HepG2 (cell line): ENCODE measurements around the gene CELF4. TPM values are rescaled to one million over a fixed set of nuclear protein-coding genes. Genes with fewer than 3 reads are reported as not detected.

Source experiments
- ATAC-seq: fragments of 200-7000 bp; cut with Tn5 transposase; 3 replicates; pipeline ENCODE4 v1.9.1; 2020; ENCODE audit warnings: mild to moderate bottlenecking, moderate library complexity
- BruUV-seq: library from RNA; stranded (reverse); fragments of 400-500 nt; replicated peaks from 2 replicates; lab custom pipeline; 2021; lab: Mats Ljungman, UMichigan
- CTCF ChIA-PET: fragments of 300-600 bp; formaldehyde crosslinking; extraction: SDS; loops from one replicate; lab custom pipeline; 2021; ENCODE audit warnings: low total read pairs, inconsistent platforms, low intra/inter-chr PET ratio; lab: Yijun Ruan, JAX
- POLR2A ChIA-PET: fragments of 350-600 bp; sonication (Branson Sonifier 250); formaldehyde crosslinking; loops from one replicate; lab custom pipeline; 2020; ENCODE audit warnings: antibody characterized with exemption, inconsistent platforms; lab: Yijun Ruan, JAX
- DNase-seq: peaks from one replicate; pipeline ENCODE4 v3.0.0-alpha.2; 2015; ENCODE audit warnings: low spot score
- FAIRE-seq: peaks from 3 replicates; lab custom pipeline; 2011; peaks lifted over from hg19 to GRCh38; lab: Jason Lieb, UNC
- H2AFZ ChIP-seq: one replicate; pipeline ENCODE4 v1.6.1; 2011; ENCODE audit warnings: low read length, inconsistent platforms
- H3K27ac ChIP-seq: fragments of 300-600 bp; 3 replicates; pipeline ENCODE4 v1.8.0; 2011; ENCODE audit warnings: mixed run types, mild to moderate bottlenecking, mixed read lengths, low read length, inconsistent platforms; ENCODE audit not compliant: insufficient read depth; ENCODE audit errors: extremely low read length
- H3K27me3 ChIP-seq, 2 experiments: fragments of 200-600 bp in 1 of 2; 2 replicates in 1 of 2; 3 replicates in 1 of 2; pipeline versions ENCODE4 v1.6.0 to v1.8.0; 2011; ENCODE audit warnings: low read length in 2 of 2, mild to moderate bottlenecking in 2 of 2, moderate library complexity in 2 of 2, inconsistent platforms in 1 of 2; ENCODE audit not compliant: insufficient read depth in 2 of 2, control insufficient read depth in 1 of 2
- H3K36me3 ChIP-seq, 2 experiments: fragments of 200-600 bp in 1 of 2; replicated peaks in 1 of 2; 2 replicates in 1 of 2; 3 replicates in 1 of 2; pipeline versions ENCODE4 v1.5.1 to v1.8.0; 2011; ENCODE audit warnings: low read length in 2 of 2, inconsistent platforms in 1 of 2; ENCODE audit not compliant: insufficient read depth in 2 of 2, control insufficient read depth in 1 of 2
- H3K4me1 ChIP-seq: 2 replicates; pipeline ENCODE4 v1.5.1; 2012; ENCODE audit warnings: low read length, inconsistent platforms; ENCODE audit not compliant: insufficient read depth
- H3K4me2 ChIP-seq: 2 replicates; pipeline ENCODE4 v1.6.0; 2011; ENCODE audit warnings: low read depth, low read length, inconsistent platforms
- H3K4me3 ChIP-seq, 3 experiments: fragments of 200-600 bp in 1 of 3; sonication (generic), shearing (Covaris generic) in 1 of 3; replicated peaks in 1 of 3; 2 replicates each; pipeline ENCODE4 v1.5.1; 2011 to 2016; ENCODE audit warnings: low read length in 3 of 3, inconsistent platforms in 2 of 3, low read depth in 2 of 3, mild to moderate bottlenecking in 2 of 3, control low read depth in 1 of 3, mixed read lengths in 1 of 3; ENCODE audit not compliant: insufficient read depth in 1 of 3
- H3K79me2 ChIP-seq: one replicate; pipeline ENCODE4 v1.6.1; 2011; ENCODE audit warnings: low read length, inconsistent platforms; ENCODE audit not compliant: insufficient read depth
- H3K9ac ChIP-seq: 2 replicates; pipeline ENCODE4 v1.6.0; 2011; ENCODE audit warnings: mild to moderate bottlenecking, low read depth, low read length, inconsistent platforms; ENCODE audit not compliant: insufficient read depth
- H3K9me3 ChIP-seq: 2 replicates; pipeline ENCODE4 v1.5.1; 2012; ENCODE audit warnings: mild to moderate bottlenecking, low read length
- H4K20me1 ChIP-seq: 2 replicates; pipeline ENCODE4 v1.6.0; 2011; ENCODE audit warnings: inconsistent platforms, mild to moderate bottlenecking, low read length, moderate library complexity; ENCODE audit not compliant: insufficient read depth
- CBX1 ChIP-seq: IDR thresholded peaks from one replicate; pipeline ENCODE4 v1.6.1; 2016; ENCODE audit warnings: antibody characterized with exemption, low read depth
- KAT8 ChIP-seq: IDR thresholded peaks from 2 replicates; pipeline ENCODE4 v1.6.1; 2016; ENCODE audit warnings: missing genetic modification reagents, missing compliant biosample characterization
- KDM6A ChIP-seq: IDR thresholded peaks from 2 replicates; pipeline ENCODE4 v1.6.1; 2016; ENCODE audit warnings: low read depth
- KLF6 ChIP-seq: IDR thresholded peaks from 2 replicates; pipeline ENCODE4 v1.8.0; 2016; ENCODE audit warnings: missing biosample characterization, missing genetic modification reagents
- MAFF ChIP-seq: IDR thresholded peaks from 2 replicates; pipeline ENCODE4 v1.6.1; 2011; ENCODE audit warnings: low read depth, low read length, improper control_type of control experiment
- ONECUT2 ChIP-seq: sonication (generic); formaldehyde crosslinking; IDR thresholded peaks from 2 replicates; pipeline ENCODE4 v1.4.0; 2020; ENCODE audit warnings: missing genetic modification reagents
- SCMH1 ChIP-seq: sonication (generic); formaldehyde crosslinking; IDR thresholded peaks from 2 replicates; pipeline ENCODE4 v1.9.0; 2021; ENCODE audit warnings: missing genetic modification reagents, mild to moderate bottlenecking, borderline replicate concordance
- ZNF367 ChIP-seq: sonication (generic); formaldehyde crosslinking; IDR thresholded peaks from 2 replicates; pipeline ENCODE4 v1.4.0; 2020; ENCODE audit warnings: missing genetic modification reagents, borderline replicate concordance
- ZNF432 ChIP-seq: sonication (generic); formaldehyde crosslinking; IDR thresholded peaks from 2 replicates; pipeline ENCODE4 v1.5.0; 2020; ENCODE audit warnings: missing genetic modification reagents, mild to moderate bottlenecking, borderline replicate concordance
- ZNF570 ChIP-seq: sonication (generic); formaldehyde crosslinking; IDR thresholded peaks from 2 replicates; pipeline ENCODE4 v1.4.0; 2020; ENCODE audit warnings: mild to moderate bottlenecking, missing genetic modification reagents, borderline replicate concordance
- ZNF768 ChIP-seq: sonication (generic); formaldehyde crosslinking; IDR thresholded peaks from 2 replicates; pipeline ENCODE4 v1.4.0; 2020; ENCODE audit warnings: missing genetic modification reagents
- whole genome bisulfite sequencing: methylation state at CpG from one replicate; pipeline ENCODE4 v1.1.6; 2017; ENCODE audit warnings: low lambda C conversion rate; 5-methylcytosine and 5-hydroxymethylcytosine counted together
- in situ Hi-C: cut with HindIII; loops from 2 replicates; pipeline ENCODE4 v1.10.0; 2017; ENCODE audit warnings: low pct_unique_long_range_greater_than_20kb; ENCODE audit not compliant: extremely low pct_ligation_motif_present
- intact Hi-C: fragments of 100-400 bp; cut with micrococcal nuclease; formaldehyde crosslinking; loops from one replicate; pipeline ENCODE4 v1.10.0; 2022; ENCODE audit not compliant: unreplicated experiment
- polyA plus RNA-seq, 8 experiments: library from polyadenylated mRNA; depleted of rRNA in 3 of 8; stranded (reverse) in 7 of 8; unstranded in 1 of 8; fragments of >200 nt; fragmentation: Illumina TruSeq in 4 of 8; extraction: Trizol in 4 of 8; gene quantifications; 2 replicates each; pipeline versions ENCODE4 v1.2.1 to v1.2.3, GENCODE V29; 2011 to 2016; ENCODE audit warnings: low read depth in 4 of 8, missing spikeins in 1 of 8, mixed read lengths in 1 of 8; ENCODE audit not compliant: insufficient read depth in 1 of 8
- total RNA-seq, 5 experiments: library from RNA; depleted of rRNA; stranded (reverse); fragments of >200 nt; fragmentation: Illumina TruSeq; extraction: Trizol; gene quantifications; 2 replicates each; pipeline ENCODE4 v1.2.3, GENCODE V29; 2016; ENCODE audit warnings: low read depth in 1 of 5
- TF ChIP-seq, protein P1 (sequence below), 2 experiments: IDR thresholded peaks; 2 replicates each; pipeline ENCODE4 v1.6.1; 2011 to 2012; ENCODE audit warnings: low read length in 2 of 2, borderline replicate concordance in 1 of 2, low read depth in 1 of 2, mild to moderate bottlenecking in 1 of 2, moderate library complexity in 1 of 2
- TF ChIP-seq, protein P2 (sequence below): sonication (generic); formaldehyde crosslinking; IDR thresholded peaks from 2 replicates; pipeline ENCODE4 v1.5.1; 2020; ENCODE audit warnings: missing genetic modification reagents, mild to moderate bottlenecking, borderline replicate concordance
- TF ChIP-seq, protein P3 (sequence below): sonication (generic); formaldehyde crosslinking; IDR thresholded peaks from 2 replicates; pipeline ENCODE4 v1.4.0; 2020; ENCODE audit warnings: missing genetic modification reagents

CELF4 gene
- total and polyA plus RNA-seq, 2 of the 13 experiments (the other 11 are each of a cell fraction or from before 2014, with no cell fraction given), result not detected

DNA sequence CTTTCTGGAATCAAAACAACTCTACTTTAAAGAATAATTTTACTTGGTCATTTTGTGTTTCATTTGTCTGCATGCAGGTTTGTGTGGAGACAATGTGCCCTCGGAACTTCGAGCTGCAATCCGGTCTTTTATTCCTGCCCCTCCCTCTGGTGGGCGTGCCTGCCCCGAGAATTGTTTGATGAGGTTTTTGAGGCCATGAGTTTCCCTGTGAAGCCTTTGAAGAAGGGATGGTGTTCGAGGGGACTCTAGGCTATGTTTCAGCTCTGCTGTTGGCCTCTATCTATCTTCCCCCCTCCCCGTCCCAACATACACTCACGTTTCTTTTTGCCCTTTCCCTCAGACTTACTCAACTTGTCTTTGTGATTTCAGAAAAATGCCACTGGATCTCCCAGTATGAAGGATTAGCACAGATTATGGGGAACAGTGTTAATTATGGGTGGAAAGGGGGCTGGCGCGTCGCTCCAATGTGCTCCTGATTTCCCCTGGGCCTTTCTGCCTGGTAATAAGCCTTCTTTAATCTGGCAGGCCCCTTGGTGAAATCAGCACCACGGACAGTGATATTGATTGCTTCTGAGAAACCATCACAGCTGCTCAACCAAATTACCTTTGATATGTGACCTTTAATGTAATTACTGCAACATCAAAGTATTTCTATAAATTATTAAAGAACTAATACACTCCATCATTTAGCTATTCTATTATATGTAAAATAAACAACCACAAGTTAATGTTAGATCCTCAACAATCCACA lies 82.2 kb downstream of the CELF4 start:
- H3K4me1 ChIP-seq, result no peaks in the 10 kb centered on the region
- H3K9ac ChIP-seq, result no peak overlapping the region
- CTCF ChIA-PET, result no interaction called here
- H3K79me2 ChIP-seq, result no peaks in the 10 kb centered on the region
- in situ Hi-C loops (loop anchor here (25.0 kb wide), 1 partner anchor 546 kb away; no protein-coding TSS in a partner anchor), intact Hi-C loops (loop anchor here (10.0 kb wide), 1 partner anchor 99 kb away; no protein-coding TSS in a partner anchor)
- no TSS peak for BruUV-seq
- no peak overlapping the region for H2AFZ ChIP-seq
- no peak for FAIRE-seq
- 6% methylated on average over 11 of the region's 12 CpGs for WGBS
- DNase-seq, result no peak
- POLR2A ChIA-PET, result no interaction called here
- no peak overlapping the region for H3K4me2 ChIP-seq
- H3K36me3 ChIP-seq, result no peaks in the 10 kb centered on the region
- no peak overlapping the region for H3K27ac ChIP-seq
- no peak for ATAC-seq
- peaks cover 4 to 39% of the 10 kb centered on the region in 2 experiments; a peak in 3 of 5 replicates for H3K27me3 ChIP-seq
- H4K20me1 ChIP-seq, result no peaks in the 10 kb centered on the region
- no peak overlapping the region for H3K4me3 ChIP-seq
- no peaks in the 10 kb centered on the region for H3K9me3 ChIP-seq
- TF ChIP-seq, protein P1, sequence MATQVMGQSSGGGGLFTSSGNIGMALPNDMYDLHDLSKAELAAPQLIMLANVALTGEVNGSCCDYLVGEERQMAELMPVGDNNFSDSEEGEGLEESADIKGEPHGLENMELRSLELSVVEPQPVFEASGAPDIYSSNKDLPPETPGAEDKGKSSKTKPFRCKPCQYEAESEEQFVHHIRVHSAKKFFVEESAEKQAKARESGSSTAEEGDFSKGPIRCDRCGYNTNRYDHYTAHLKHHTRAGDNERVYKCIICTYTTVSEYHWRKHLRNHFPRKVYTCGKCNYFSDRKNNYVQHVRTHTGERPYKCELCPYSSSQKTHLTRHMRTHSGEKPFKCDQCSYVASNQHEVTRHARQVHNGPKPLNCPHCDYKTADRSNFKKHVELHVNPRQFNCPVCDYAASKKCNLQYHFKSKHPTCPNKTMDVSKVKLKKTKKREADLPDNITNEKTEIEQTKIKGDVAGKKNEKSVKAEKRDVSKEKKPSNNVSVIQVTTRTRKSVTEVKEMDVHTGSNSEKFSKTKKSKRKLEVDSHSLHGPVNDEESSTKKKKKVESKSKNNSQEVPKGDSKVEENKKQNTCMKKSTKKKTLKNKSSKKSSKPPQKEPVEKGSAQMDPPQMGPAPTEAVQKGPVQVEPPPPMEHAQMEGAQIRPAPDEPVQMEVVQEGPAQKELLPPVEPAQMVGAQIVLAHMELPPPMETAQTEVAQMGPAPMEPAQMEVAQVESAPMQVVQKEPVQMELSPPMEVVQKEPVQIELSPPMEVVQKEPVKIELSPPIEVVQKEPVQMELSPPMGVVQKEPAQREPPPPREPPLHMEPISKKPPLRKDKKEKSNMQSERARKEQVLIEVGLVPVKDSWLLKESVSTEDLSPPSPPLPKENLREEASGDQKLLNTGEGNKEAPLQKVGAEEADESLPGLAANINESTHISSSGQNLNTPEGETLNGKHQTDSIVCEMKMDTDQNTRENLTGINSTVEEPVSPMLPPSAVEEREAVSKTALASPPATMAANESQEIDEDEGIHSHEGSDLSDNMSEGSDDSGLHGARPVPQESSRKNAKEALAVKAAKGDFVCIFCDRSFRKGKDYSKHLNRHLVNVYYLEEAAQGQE (IDR thresholded peaks at IDR 0.05; ENCODE audit: borderline replicate concordance in 1 of 2, low read depth in 1 of 2, low read length in 2 of 2), result peak; percentile 56 to 96
- TF ChIP-seq ZNF768 (CRISPR knock-in tag) (no peak), ZNF570 (CRISPR knock-in tag) (no peak), SCMH1 (CRISPR knock-in tag) (no peak), ZNF367 (CRISPR knock-in tag) (no peak), ZNF432 (CRISPR knock-in tag) (no peak), ONECUT2 (CRISPR knock-in tag) (peak; percentile 30; the same call in 1 of the 2 replicates), KLF6 (CRISPR knock-in tag) (0 out of 2 replicates have a peak, but pooled peaks have one; percentile 40), KDM6A (CRISPR knock-in tag) (no peak), KAT8 (CRISPR knock-in tag) (no peak), MAFF (no peak), CBX1 (no peak)
- TF ChIP-seq, protein P2, sequence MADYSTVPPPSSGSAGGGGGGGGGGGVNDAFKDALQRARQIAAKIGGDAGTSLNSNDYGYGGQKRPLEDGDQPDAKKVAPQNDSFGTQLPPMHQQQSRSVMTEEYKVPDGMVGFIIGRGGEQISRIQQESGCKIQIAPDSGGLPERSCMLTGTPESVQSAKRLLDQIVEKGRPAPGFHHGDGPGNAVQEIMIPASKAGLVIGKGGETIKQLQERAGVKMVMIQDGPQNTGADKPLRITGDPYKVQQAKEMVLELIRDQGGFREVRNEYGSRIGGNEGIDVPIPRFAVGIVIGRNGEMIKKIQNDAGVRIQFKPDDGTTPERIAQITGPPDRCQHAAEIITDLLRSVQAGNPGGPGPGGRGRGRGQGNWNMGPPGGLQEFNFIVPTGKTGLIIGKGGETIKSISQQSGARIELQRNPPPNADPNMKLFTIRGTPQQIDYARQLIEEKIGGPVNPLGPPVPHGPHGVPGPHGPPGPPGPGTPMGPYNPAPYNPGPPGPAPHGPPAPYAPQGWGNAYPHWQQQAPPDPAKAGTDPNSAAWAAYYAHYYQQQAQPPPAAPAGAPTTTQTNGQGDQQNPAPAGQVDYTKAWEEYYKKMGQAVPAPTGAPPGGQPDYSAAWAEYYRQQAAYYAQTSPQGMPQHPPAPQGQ (CRISPR knock-in tag), result no peak
- TF ChIP-seq, protein P3, sequence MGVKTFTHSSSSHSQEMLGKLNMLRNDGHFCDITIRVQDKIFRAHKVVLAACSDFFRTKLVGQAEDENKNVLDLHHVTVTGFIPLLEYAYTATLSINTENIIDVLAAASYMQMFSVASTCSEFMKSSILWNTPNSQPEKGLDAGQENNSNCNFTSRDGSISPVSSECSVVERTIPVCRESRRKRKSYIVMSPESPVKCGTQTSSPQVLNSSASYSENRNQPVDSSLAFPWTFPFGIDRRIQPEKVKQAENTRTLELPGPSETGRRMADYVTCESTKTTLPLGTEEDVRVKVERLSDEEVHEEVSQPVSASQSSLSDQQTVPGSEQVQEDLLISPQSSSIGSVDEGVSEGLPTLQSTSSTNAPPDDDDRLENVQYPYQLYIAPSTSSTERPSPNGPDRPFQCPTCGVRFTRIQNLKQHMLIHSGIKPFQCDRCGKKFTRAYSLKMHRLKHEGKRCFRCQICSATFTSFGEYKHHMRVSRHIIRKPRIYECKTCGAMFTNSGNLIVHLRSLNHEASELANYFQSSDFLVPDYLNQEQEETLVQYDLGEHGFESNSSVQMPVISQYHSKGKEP, result peak; percentile 33; the same call in 1 of the 2 replicates
